Astrocyte (in vitro differentiated cells and primary cell): ENCODE results near the gene IL5RA. TPM values are rescaled to one million over a fixed set of nuclear protein-coding genes. Genes with fewer than 3 reads are reported as not detected.

Source experiments
- DNase-seq: peaks from one replicate; pipeline ENCODE4 v3.0.0-alpha.2; 2010; ENCODE audit warnings: low read depth
- FAIRE-seq: peaks from 2 replicates; lab custom pipeline; 2011; peaks lifted over from hg19 to GRCh38; lab: Jason Lieb, UNC
- H2AFZ ChIP-seq: 2 replicates; pipeline ENCODE4 v1.6.0; 2012; ENCODE audit warnings: low read depth, low read length, inconsistent platforms
- H3K27ac ChIP-seq: 2 replicates; pipeline ENCODE4 v1.5.1; 2011; ENCODE audit warnings: low read depth, low read length, inconsistent platforms
- H3K27me3 ChIP-seq: 2 replicates; pipeline ENCODE4 v1.6.0; 2011; ENCODE audit warnings: low read length, inconsistent platforms; ENCODE audit not compliant: insufficient read depth
- H3K36me3 ChIP-seq: 2 replicates; pipeline ENCODE4 v1.5.1; 2011; ENCODE audit warnings: low read length, inconsistent platforms; ENCODE audit not compliant: insufficient read depth
- H3K4me1 ChIP-seq: 2 replicates; pipeline ENCODE4 v1.5.1; 2011; ENCODE audit warnings: low read length, inconsistent platforms; ENCODE audit not compliant: insufficient read depth
- H3K4me2 ChIP-seq: 2 replicates; pipeline ENCODE4 v1.6.0; 2012; ENCODE audit warnings: low read length, inconsistent platforms
- H3K4me3 ChIP-seq: 2 replicates; pipeline ENCODE4 v1.5.1; 2011; ENCODE audit warnings: low read depth, mild to moderate bottlenecking, low read length, inconsistent platforms; ENCODE audit not compliant: insufficient read depth
- H3K79me2 ChIP-seq: 2 replicates; pipeline ENCODE4 v1.6.0; 2012; ENCODE audit warnings: mild to moderate bottlenecking, low read length, inconsistent platforms; ENCODE audit not compliant: insufficient read depth
- H3K9ac ChIP-seq: 2 replicates; pipeline ENCODE4 v1.6.0; 2012; ENCODE audit warnings: mild to moderate bottlenecking, low read length, inconsistent platforms
- H3K9me3 ChIP-seq: 2 replicates; pipeline ENCODE4 v1.5.1; 2012; ENCODE audit warnings: low read depth, mild to moderate bottlenecking, low read length, inconsistent platforms; ENCODE audit not compliant: insufficient read depth
- H4K20me1 ChIP-seq: 2 replicates; pipeline ENCODE4 v1.6.0; 2012; ENCODE audit warnings: low read length, inconsistent platforms; ENCODE audit not compliant: insufficient read depth
- H3K27ac Mint-ChIP-seq: one replicate; pipeline ENCODE4 v1.8.0; 2021; ENCODE audit warnings: mild to moderate bottlenecking, mixed read lengths; ENCODE audit not compliant: unreplicated experiment
- H3K27me3 Mint-ChIP-seq: one replicate; pipeline ENCODE4 v1.8.0; 2021; ENCODE audit warnings: low read depth, mixed read lengths; ENCODE audit not compliant: unreplicated experiment
- H3K36me3 Mint-ChIP-seq: one replicate; pipeline ENCODE4 v1.8.0; 2021; ENCODE audit warnings: low read depth, mixed read lengths; ENCODE audit not compliant: unreplicated experiment
- H3K4me1 Mint-ChIP-seq: one replicate; pipeline ENCODE4 v1.8.0; 2021; ENCODE audit warnings: low read depth, mixed read lengths; ENCODE audit not compliant: unreplicated experiment
- H3K4me3 Mint-ChIP-seq: one replicate; pipeline ENCODE4 v1.8.0; 2021; ENCODE audit warnings: mild to moderate bottlenecking, moderate library complexity, mixed read lengths; ENCODE audit not compliant: unreplicated experiment
- H3K9me3 Mint-ChIP-seq: one replicate; pipeline ENCODE4 v1.8.0; 2021; ENCODE audit warnings: mild to moderate bottlenecking, mixed read lengths; ENCODE audit not compliant: unreplicated experiment
- EZH2 ChIP-seq: IDR thresholded peaks from 2 replicates; pipeline ENCODE4 v1.6.1; 2012; ENCODE audit warnings: mild to moderate bottlenecking, low read length, inconsistent platforms; ENCODE audit not compliant: insufficient read depth
- total RNA-seq: library from RNA; stranded (reverse); gene quantifications from 2 replicates; pipeline ENCODE4 v1.2.1, GENCODE V29; 2021
- TF ChIP-seq, protein P1 (sequence below): IDR thresholded peaks from 2 replicates; pipeline ENCODE4 v1.5.1; 2011; ENCODE audit warnings: low read depth, mild to moderate bottlenecking, inconsistent platforms, low read length, moderate library complexity; ENCODE audit not compliant: insufficient read depth

IL5RA gene
- total RNA-seq, 1 donor from 2014 or later, result not detected

DNA sequence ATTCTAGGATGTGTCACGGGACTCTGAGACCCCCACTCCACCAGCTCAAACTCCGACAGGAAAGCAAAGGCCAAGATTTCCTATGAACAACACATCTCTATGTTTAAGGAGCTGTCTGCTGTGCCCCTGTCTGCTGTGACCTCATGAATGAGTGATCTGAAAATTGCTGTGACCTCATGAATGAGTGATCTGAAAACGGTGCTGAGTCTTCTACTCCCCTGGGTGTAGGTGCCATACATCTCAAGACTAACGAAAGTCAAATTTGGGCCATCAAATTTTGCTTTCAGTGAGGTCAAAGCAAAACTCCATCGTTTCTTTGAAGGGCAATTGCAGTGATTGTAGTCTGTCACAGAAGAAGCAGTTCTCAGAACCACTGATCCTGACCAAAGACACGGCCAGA is 24.4 kb downstream of the IL5RA start:
- H3K9me3 ChIP-seq, result no peaks in the 10 kb centered on the region
- H3K27ac ChIP-seq, result no peak overlapping the region
- Mint-ChIP-seq H3K4me3 (no peak overlapping the region), H3K4me1 (no peaks in the 10 kb centered on the region), H3K9me3 (peaks cover 5% of the 10 kb centered on the region), H3K27ac (no peak overlapping the region), H3K27me3 (no peaks in the 10 kb centered on the region), H3K36me3 (no peaks in the 10 kb centered on the region)
- no peak overlapping the region for H3K4me3 ChIP-seq
- no peaks in the 10 kb centered on the region for H3K79me2 ChIP-seq
- DNase-seq (no peak), FAIRE-seq (no peak)
- H3K27me3 ChIP-seq, result no peaks in the 10 kb centered on the region
- no peaks in the 10 kb centered on the region for H4K20me1 ChIP-seq
- no peaks in the 10 kb centered on the region for H3K4me1 ChIP-seq
- no peak overlapping the region for H3K9ac ChIP-seq
- H3K4me2 ChIP-seq, result no peak overlapping the region
- H3K36me3 ChIP-seq, result no peaks in the 10 kb centered on the region
- TF ChIP-seq, protein P1, sequence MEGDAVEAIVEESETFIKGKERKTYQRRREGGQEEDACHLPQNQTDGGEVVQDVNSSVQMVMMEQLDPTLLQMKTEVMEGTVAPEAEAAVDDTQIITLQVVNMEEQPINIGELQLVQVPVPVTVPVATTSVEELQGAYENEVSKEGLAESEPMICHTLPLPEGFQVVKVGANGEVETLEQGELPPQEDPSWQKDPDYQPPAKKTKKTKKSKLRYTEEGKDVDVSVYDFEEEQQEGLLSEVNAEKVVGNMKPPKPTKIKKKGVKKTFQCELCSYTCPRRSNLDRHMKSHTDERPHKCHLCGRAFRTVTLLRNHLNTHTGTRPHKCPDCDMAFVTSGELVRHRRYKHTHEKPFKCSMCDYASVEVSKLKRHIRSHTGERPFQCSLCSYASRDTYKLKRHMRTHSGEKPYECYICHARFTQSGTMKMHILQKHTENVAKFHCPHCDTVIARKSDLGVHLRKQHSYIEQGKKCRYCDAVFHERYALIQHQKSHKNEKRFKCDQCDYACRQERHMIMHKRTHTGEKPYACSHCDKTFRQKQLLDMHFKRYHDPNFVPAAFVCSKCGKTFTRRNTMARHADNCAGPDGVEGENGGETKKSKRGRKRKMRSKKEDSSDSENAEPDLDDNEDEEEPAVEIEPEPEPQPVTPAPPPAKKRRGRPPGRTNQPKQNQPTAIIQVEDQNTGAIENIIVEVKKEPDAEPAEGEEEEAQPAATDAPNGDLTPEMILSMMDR, result no peak
- no peak for TF ChIP-seq EZH2
- no peak overlapping the region for H2AFZ ChIP-seq

DNA sequence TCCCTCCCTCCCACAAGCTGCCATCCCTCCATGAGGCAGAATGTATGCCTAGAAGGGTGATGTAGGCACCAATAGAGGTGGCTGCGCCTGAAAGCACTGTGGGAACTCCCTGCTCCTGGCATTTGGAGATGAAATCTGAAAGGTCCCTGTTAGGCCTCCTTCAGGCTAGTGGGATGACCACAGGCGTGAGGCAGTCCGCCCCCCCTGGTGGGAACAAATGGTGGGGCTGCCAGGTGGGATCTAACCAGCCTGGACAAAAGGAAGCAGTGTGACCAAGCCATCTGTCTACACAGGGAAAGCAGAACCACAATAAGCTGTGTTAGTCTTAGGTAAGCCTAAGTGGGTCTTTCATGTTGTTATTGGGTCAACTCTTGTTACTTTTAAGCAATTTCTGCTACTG is 25.3 kb downstream of the IL5RA start:
- TF ChIP-seq EZH2, result no peak
- TF ChIP-seq, protein P1, result no peak
- no peak overlapping the region for H3K27ac Mint-ChIP-seq
- Histone ChIP-seq H2AFZ (no peak overlapping the region), H3K9ac (no peak overlapping the region), H3K4me2 (no peak overlapping the region), H4K20me1 (no peaks in the 10 kb centered on the region), H3K27ac (no peak overlapping the region), H3K4me3 (no peak overlapping the region), H3K79me2 (no peaks in the 10 kb centered on the region), H3K27me3 (no peaks in the 10 kb centered on the region), H3K4me1 (no peaks in the 10 kb centered on the region), H3K36me3 (no peaks in the 10 kb centered on the region), H3K9me3 (no peaks in the 10 kb centered on the region)
- no peak overlapping the region for H3K4me3 Mint-ChIP-seq
- H3K9me3 Mint-ChIP-seq, result peaks cover 5% of the 10 kb centered on the region
- DNase-seq (no peak), FAIRE-seq (no peak)
- H3K4me1 Mint-ChIP-seq, result no peaks in the 10 kb centered on the region
- no peaks in the 10 kb centered on the region for H3K27me3 Mint-ChIP-seq
- H3K36me3 Mint-ChIP-seq, result no peaks in the 10 kb centered on the region

DNA sequence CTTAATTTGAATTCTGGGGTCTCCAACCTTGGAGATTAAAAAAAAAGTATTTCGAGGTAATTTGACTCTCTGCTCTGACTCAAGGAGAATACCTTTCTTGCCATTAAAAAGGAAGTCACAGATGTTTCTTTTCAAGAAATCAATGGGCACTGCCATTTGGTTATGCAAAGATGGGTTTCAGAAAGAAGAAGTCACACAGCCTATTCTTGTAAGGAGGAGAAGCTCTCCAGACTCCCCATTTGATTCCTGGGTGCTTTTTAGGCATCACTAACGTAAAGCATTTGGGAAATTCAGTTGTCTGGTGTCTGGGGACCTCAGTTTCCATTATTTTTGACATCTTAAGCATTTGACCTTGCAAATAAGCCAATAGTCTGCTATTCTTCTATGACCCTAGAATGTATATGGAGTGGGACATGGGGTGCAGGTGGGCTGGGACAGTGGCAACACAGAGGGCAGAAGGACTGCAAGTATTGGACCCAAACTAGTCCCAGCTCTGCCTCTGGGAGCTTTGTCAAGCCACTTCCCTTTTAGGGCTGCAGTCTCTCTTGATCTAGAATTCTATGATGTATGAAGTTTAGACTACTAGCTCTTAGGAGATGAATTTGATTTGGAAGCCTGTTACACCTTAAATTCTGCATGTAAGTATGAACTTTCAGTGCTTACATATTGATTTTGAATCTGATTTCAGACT is 27.8 kb downstream of the IL5RA start:
- Mint-ChIP-seq H3K27ac (no peak overlapping the region), H3K27me3 (no peaks in the 10 kb centered on the region), H3K36me3 (no peaks in the 10 kb centered on the region), H3K4me3 (no peak overlapping the region), H3K9me3 (peaks cover 8% of the 10 kb centered on the region), H3K4me1 (no peaks in the 10 kb centered on the region)
- H3K79me2 ChIP-seq, result no peaks in the 10 kb centered on the region
- no peak overlapping the region for H2AFZ ChIP-seq
- H4K20me1 ChIP-seq, result no peaks in the 10 kb centered on the region
- H3K4me3 ChIP-seq, result no peak overlapping the region
- no peak for TF ChIP-seq EZH2
- no peak overlapping the region for H3K4me2 ChIP-seq
- H3K36me3 ChIP-seq, result no peaks in the 10 kb centered on the region
- no peaks in the 10 kb centered on the region for H3K4me1 ChIP-seq
- no peaks in the 10 kb centered on the region for H3K27me3 ChIP-seq
- no peak overlapping the region for H3K9ac ChIP-seq
- DNase-seq, result no peak
- no peak for FAIRE-seq
- H3K27ac ChIP-seq, result no peak overlapping the region
- H3K9me3 ChIP-seq, result no peaks in the 10 kb centered on the region
